ENCODE measurements around the gene SMOC1.

The SMOC1 gene, protein sequence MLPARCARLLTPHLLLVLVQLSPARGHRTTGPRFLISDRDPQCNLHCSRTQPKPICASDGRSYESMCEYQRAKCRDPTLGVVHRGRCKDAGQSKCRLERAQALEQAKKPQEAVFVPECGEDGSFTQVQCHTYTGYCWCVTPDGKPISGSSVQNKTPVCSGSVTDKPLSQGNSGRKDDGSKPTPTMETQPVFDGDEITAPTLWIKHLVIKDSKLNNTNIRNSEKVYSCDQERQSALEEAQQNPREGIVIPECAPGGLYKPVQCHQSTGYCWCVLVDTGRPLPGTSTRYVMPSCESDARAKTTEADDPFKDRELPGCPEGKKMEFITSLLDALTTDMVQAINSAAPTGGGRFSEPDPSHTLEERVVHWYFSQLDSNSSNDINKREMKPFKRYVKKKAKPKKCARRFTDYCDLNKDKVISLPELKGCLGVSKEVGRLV

DNA sequence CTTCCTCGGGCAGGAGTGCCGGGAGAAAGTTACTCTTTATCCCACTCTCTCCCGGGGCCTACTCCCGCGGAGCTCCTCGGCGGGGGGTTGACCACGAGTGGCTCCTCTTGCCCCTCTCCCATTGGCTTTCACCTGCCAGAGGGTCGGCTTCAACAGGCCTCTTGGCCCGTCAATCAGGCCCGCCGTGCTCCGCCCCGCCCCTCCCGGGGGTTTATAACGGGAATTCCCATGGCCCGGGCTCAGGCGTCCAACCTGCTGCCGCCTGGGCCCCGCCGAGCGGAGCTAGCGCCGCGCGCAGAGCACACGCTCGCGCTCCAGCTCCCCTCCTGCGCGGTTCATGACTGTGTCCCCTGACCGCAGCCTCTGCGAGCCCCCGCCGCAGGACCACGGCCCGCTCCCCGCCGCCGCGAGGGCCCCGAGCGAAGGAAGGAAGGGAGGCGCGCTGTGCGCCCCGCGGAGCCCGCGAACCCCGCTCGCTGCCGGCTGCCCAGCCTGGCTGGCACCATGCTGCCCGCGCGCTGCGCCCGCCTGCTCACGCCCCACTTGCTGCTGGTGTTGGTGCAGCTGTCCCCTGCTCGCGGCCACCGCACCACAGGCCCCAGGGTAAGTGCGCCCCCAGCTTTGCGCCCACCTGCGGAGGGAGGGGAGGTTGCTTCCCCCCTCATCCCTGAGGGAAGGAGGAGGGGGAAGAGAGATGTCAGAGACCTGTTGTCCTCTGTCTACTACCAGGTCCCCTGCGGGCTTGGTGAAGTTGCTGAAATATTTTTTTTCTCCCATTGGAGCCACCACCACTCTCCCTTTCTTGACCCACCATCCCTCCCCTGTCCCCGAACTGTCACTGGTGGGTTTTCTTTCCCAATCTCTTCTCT is at the start of gene SMOC1:
Gene SMOC1, plus strand, starts transcription at position 242 of the 869 bp plus-strand sequence. Its CDS starts 263 bp downstream, at position 505.
- DNase-seq = peak; percentile 75

DNA sequence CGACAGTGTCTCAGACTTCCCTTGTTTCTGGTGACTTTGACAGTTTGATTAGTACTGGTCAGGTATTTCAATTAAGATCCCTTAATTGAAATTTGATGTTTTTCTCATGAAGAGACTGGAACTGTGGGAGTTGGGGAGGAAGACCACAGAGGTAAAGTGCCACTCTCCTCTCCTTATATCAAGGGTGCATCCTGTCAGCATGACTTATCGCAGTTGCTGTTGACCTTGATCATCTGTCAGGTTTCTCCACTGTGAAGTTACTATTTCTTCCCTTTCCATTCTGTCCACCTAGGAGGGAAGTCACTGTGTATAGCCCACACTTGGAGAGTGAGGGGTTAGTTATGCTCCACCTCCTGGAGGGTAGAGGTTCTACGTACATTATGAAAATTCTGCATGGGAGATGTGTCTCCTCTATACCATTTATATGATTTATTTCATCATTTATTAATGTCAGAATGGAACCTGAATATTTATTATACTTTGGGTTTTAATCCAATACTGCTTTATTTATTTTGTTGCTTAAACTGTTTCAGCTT is 40.3 kb upstream of the SMOC1 start:
- no peak for DNase-seq

DNA sequence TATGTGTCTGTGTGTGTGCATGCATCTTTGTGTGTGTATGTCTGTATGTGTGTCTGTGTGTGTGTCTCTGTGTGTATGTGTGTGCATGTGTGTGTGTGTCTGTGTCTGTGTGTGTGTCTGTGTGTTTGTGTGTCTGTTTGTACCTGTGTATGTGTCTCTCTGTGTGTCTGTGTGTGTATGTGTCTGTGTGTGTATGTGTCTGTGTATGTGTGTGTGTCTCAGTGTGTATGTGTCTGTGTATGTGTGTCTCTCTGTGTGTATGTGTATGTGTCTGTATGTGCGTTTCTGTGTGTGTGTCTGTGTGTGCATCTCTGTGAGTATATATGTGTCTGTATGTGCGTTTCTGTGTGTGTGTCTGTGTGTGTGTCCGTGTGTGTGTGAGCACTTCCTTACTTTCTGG is 39.6 kb upstream of the SMOC1 start:
- DNase-seq = no peak

DNA sequence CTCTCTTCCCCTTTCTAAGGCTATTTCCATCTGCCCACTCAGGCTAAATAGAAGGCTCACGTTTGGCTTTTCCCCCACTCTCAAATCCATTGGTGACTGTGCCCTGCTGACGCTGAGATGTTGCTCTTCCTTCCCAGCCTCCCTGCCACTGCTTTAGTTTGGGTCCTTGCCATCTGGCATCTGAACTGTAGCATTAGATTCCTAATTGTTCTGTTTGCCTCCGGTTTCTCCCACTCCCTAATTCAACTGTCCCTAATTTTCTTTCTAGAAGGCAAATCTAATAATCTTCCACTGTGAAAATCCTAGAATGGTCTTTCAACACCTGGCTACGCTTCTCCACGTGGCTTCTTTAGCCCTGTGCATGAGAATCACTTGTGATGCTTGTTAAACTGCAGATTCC is 37.6 kb upstream of the SMOC1 start:
- DNase-seq = no peak

DNA sequence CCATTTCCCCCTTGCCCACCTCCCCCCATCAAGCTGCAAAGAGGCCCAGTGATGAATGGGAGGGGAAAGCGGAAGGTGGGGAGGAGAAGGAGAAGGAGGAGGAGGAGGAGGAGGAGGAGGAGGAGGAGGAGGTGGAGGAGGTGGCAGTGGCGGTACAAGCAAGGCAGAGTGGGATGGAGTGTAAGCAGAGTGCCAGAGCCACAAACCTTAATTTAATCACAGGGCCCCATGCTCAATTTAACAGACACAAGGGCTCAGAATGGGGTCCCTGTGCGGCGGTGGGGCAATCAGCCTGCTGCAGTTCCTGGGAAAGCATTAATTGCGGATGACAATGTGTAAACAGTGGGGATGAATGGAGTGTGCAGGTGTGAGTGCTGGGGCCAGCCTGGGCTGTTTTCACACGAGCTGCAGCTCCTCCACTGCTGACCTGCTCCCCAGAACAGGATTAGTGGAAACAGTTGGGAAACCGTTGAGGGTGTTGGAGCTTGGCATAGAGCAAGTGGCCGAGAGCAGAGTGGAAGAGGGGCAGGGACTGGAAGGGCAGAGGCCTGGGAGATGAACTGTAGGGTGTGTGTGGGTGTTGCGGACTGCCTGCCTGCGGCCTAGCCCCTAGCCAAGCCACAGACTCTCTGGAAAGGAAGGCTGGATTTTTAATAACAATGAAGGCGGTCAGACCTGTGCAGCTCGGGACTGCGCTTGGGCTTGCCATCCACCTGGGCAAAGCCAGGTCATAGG is 36.4 kb upstream of the SMOC1 start:
- no peak for DNase-seq

GRCh38 chr14:69844171-69844570 is 35.0 kb upstream of the SMOC1 start:
- no peak for DNase-seq

- no peak for DNase-seq
Measured at GRCh38 chr14:69845050-69845581, 34.1 kb upstream of the SMOC1 start.

DNA sequence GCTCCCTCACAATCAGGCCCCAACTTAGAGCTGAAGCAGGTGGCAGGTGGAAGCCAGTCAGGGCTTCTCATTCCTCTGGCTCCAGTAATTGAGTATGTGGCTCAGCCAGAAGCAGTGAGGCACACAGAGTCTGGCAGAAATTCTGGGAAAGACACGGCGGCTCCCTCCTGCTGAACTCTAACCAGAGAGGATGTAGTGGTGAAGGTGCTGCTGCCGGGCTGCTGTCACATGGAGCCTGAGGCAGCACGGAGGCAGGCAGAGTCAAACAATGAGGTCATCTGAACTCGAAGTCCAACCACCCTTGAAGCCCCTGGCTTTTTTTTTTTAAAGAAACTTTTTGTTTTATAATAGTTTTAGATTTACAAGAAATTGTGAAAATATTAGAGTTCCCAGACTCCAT is 33.4 kb upstream of the SMOC1 start:
- DNase-seq = no peak

DNA sequence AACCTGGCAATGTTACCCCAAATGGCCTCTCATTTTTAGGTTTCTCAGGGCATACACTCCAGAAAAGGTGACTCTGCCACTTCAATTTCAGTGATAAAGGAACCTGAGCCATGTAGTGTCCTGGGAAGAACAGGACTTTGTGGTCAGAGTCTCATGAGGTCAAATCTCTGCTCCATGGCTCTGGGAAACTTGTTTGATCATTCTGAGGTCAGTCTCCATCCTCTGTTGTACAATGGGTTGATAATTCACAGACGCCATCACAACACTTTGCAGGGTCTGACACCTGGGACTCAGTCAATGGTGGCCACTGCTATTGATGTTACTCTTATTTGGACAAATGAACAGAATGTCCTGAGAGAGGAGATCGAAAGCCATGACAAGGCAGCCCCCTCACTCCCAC is 31.1 kb upstream of the SMOC1 start:
- DNase-seq = no peak

DNA sequence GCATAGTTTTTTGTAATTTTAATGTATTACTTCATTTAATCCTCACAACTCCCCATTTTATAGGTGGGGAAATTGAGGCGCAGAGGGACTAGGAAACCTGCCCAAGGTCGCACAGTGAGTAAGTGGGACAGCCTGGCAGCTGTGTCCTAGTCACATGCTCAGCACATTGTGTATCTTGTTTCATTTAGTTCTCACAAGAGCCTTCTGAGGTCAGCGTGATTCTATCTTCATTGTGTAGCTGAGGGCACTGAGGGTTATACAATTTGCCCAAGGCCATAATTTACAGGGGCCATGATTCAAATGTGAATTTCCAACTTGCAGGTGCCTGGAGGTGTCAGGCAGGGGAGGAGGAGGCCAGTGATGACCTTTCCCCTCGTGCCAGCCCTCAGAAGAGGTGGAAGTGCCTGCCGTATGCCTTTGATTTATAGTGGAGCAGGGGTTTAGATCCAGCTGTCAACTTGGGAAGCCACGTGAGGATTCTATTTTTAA is 30.3 kb upstream of the SMOC1 start:
- no peak for DNase-seq

DNA sequence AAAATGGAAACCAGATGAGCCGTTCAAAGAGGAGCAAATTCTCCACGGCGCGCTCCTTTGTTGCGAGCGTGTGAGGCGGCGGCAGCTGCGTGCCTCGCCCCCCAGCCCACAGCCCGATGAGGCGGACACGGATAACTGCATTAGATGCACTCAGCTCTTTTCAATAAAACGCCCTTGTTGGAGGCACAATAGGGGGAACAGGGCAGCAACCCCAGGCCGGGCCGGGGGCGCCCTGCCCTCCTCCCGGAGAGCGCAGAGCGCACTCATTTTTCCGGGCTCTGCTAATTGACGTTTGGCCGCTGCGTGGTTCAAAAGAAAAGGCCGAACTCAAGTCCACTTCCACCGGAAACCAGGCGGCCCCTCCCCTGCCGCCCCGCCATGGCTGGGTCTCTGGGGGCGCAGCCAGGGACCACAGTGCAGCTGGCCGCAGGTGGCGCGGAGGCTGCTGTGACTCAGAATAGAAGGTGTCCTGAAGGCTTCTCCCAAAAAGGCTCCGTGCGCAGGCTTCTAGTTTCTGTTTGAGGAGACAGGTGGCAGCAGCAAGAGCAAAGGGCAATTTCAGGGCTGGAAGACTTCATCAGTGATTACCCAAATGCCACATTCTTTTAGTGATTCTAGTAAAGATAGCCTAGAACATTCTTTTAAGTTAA is 29.0 kb upstream of the SMOC1 start:
- DNase-seq = no peak

GRCh38 chr14:69850736-69851112 is 28.5 kb upstream of the SMOC1 start:
- no peak for DNase-seq

- DNase-seq = no peak
Measured at GRCh38 chr14:69852531-69853321, 26.5 kb upstream of the SMOC1 start.

DNA sequence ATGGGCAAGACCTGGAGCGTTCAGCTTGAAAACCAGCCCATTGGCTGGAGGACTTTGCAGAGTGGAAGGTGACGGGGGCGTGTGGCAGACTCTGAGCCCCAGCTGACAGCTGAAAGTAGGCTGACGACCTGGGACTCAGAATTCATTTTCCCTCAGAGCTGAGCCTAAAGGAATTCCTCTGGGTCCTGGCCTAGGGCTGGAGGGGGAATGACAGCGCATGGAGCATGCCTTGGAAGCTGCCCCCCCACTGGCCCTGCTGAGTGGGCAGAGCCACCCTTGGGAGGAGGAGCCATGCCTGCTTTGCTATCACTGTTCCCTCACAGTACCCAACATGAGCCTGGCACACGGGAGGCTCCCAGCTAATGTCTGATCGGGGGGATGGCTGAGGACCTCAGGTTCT is 25.4 kb upstream of the SMOC1 start:
- DNase-seq = no peak

- no peak for DNase-seq
Measured at GRCh38 chr14:69854598-69854997, 24.6 kb upstream of the SMOC1 start.

GRCh38 chr14:69855180-69855832 is 23.9 kb upstream of the SMOC1 start:
- no peak for DNase-seq

DNA sequence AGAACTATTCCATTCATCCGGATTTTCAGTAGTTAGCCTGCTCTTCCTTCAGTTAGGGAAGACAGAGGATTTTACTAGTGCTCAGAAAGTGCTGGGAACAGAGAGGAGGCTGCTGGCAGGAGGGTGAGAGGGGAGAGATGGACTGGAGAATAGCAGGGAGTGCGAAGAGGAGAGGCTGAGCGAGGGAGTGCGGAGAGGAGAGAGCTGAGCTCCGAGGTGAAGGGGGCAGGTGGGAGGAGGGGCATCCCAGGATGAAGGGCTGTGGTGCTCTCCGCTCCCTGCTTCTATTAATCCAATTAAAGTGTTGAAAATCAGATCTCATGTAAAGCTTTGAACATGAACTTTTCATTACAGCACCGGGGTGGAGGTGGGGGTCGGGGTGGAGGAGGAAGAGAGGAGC is 20.4 kb upstream of the SMOC1 start:
- DNase-seq = no peak

GRCh38 chr14:69859591-69859990 is 19.6 kb upstream of the SMOC1 start:
- DNase-seq = no peak

- no peak for DNase-seq
Measured at GRCh38 chr14:69860221-69860620, 19.0 kb upstream of the SMOC1 start.

GRCh38 chr14:69861025-69861569 is 18.1 kb upstream of the SMOC1 start:
- DNase-seq = no peak

Measured in left hindlimb (tissue), 1 donor.